GM06990 (cell line): ENCODE data around the gene CCL20.
A peak's percentile ranks its signal among the peaks of the same experiment; 100 is the strongest.

Experiments used
- DNase-seq: peaks from one replicate; pipeline ENCODE4 v3.0.0-alpha.2; 2011; ENCODE audit not compliant: insufficient read length; ENCODE audit errors: extremely low read depth
- H3K27me3 ChIP-seq: replicated peaks from 2 replicates; pipeline ENCODE4 v1.6.0; 2011; ENCODE audit warnings: low read length; ENCODE audit not compliant: control insufficient read depth, insufficient read depth
- H3K36me3 ChIP-seq: 2 replicates; pipeline ENCODE4 v1.5.1; 2011; ENCODE audit warnings: low read length; ENCODE audit not compliant: control insufficient read depth, insufficient read depth
- H3K4me3 ChIP-seq: replicated peaks from 2 replicates; pipeline ENCODE4 v1.5.1; 2011; ENCODE audit warnings: low read depth, mild to moderate bottlenecking, control low read depth, low read length
- CTCF ChIP-seq: IDR thresholded peaks from 2 replicates; pipeline ENCODE4 v1.5.1; 2011; ENCODE audit warnings: low read length, control low read depth, mild to moderate bottlenecking, inconsistent platforms; ENCODE audit not compliant: insufficient read depth, poor library complexity, severe bottlenecking

CCL20 gene

GRCh38 chr2:227805578-227805977 lies 8.1 kb upstream of the CCL20 start:
- Histone ChIP-seq H3K4me3 (peak overlapping the region; percentile 16; the same call in 1 of the 2 replicates), H3K27me3 (no peaks in the 10 kb centered on the region), H3K36me3 (no peaks in the 10 kb centered on the region; the same call in 1 of the 2 replicates)
- no peak for TF ChIP-seq CTCF
- no peak for DNase-seq

- no peak for DNase-seq
- Histone ChIP-seq H3K36me3 (no peaks in the 10 kb centered on the region), H3K27me3 (no peaks in the 10 kb centered on the region), H3K4me3 (no peak overlapping the region)
- TF ChIP-seq CTCF = no peak
Measured at GRCh38 chr2:227808936-227809335, 4.7 kb upstream of the CCL20 start.

- Histone ChIP-seq H3K27me3 (no peaks in the 10 kb centered on the region), H3K36me3 (no peaks in the 10 kb centered on the region), H3K4me3 (no peak overlapping the region)
- no peak for TF ChIP-seq CTCF
- DNase-seq = no peak
Measured at GRCh38 chr2:227812001-227812400, 1.6 kb upstream of the CCL20 start.

GRCh38 chr2:227813229-227813561 lies 447 bp upstream of the CCL20 start:
- Histone ChIP-seq H3K36me3 (no peaks in the 10 kb centered on the region), H3K4me3 (no peak overlapping the region), H3K27me3 (no peaks in the 10 kb centered on the region)
- no peak for TF ChIP-seq CTCF
- no peak for DNase-seq

GRCh38 chr2:227815066-227815465 lies 1.4 kb downstream of the CCL20 start:
- no peak for DNase-seq
- no peaks in the 10 kb centered on the region for H3K27me3 ChIP-seq
- no peak overlapping the region for H3K4me3 ChIP-seq
- no peaks in the 10 kb centered on the region for H3K36me3 ChIP-seq
- TF ChIP-seq CTCF = no peak

GRCh38 chr2:227816507-227817294 lies 3.1 kb downstream of the CCL20 start:
- TF ChIP-seq CTCF = no peak
- H3K27me3 ChIP-seq = no peaks in the 10 kb centered on the region
- no peak for DNase-seq
- H3K4me3 ChIP-seq = no peak overlapping the region
- no peaks in the 10 kb centered on the region for H3K36me3 ChIP-seq
